Endothelial cell (in vitro differentiated cells): ENCODE data around the gene LYVE1. TPM values are rescaled to one million over a fixed set of nuclear protein-coding genes. Genes with fewer than 3 reads are reported as not detected.

ENCODE experiments used
- DNase-seq: peaks from one replicate; pipeline ENCODE4 v3.0.0; 2021; ENCODE audit warnings: low spot score
- H3K27ac Mint-ChIP-seq: one replicate; pipeline ENCODE4 v1.8.0; 2021; ENCODE audit warnings: mixed read lengths, inconsistent platforms; ENCODE audit not compliant: unreplicated experiment
- H3K27me3 Mint-ChIP-seq: one replicate; pipeline ENCODE4 v1.8.0; 2021; ENCODE audit warnings: mild to moderate bottlenecking, moderate library complexity, mixed read lengths, inconsistent platforms; ENCODE audit not compliant: unreplicated experiment
- H3K36me3 Mint-ChIP-seq: one replicate; pipeline ENCODE4 v1.8.0; 2021; ENCODE audit warnings: mild to moderate bottlenecking, low read depth, mixed read lengths, inconsistent platforms; ENCODE audit not compliant: unreplicated experiment
- H3K4me1 Mint-ChIP-seq: one replicate; pipeline ENCODE4 v1.8.0; 2021; ENCODE audit warnings: mild to moderate bottlenecking, mixed read lengths, inconsistent platforms; ENCODE audit not compliant: unreplicated experiment
- H3K4me3 Mint-ChIP-seq: one replicate; pipeline ENCODE4 v1.8.0; 2021; ENCODE audit warnings: mild to moderate bottlenecking, mixed read lengths, inconsistent platforms; ENCODE audit not compliant: unreplicated experiment
- H3K9me3 Mint-ChIP-seq: one replicate; pipeline ENCODE4 v1.8.0; 2021; ENCODE audit warnings: mixed read lengths, inconsistent platforms; ENCODE audit not compliant: unreplicated experiment
- total RNA-seq: library from RNA; stranded (reverse); fragmentation: NEBNext Ultra II Directional; extraction: Animal tissue kit (Norgen Biotek cat#: 25700); gene quantifications from one replicate; pipeline ENCODE4 v1.2.1, GENCODE V29; 2021; ENCODE audit not compliant: unreplicated experiment
- TF ChIP-seq, protein P1 (sequence below): fragments of 200-600 bp; sonication (generic); IDR thresholded peaks from one replicate; pipeline ENCODE4 v1.5.0; 2021; ENCODE audit warnings: antibody characterized with exemption; ENCODE audit not compliant: unreplicated experiment

LYVE1 gene
- total RNA-seq, 1 donor from 2014 or later: not detected

DNA sequence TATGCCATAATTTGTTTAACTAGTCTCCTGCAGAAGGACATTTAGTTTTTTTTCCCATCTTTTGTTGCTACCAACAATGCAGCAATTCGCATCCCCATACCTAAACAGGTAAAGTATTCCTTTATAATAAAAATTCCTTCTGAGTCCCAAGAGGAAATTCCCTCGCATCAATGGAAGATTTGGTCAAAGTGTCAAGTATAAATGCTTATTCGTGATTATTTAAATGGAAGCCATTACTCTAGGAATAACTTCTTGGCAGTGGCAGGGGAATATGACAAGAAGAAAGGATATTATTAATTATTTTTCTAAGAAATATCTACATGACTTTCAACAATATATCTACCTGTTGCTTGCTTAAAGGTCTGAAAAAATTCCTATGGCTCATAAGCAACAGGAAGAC is 53.0 kb downstream of the LYVE1 start:
- Mint-ChIP-seq H3K9me3 (no peaks in the 10 kb centered on the region), H3K36me3 (no peaks in the 10 kb centered on the region), H3K4me1 (peaks cover 3% of the 10 kb centered on the region), H3K27me3 (no peaks in the 10 kb centered on the region), H3K27ac (no peak overlapping the region), H3K4me3 (no peak overlapping the region)
- TF ChIP-seq, protein P1, sequence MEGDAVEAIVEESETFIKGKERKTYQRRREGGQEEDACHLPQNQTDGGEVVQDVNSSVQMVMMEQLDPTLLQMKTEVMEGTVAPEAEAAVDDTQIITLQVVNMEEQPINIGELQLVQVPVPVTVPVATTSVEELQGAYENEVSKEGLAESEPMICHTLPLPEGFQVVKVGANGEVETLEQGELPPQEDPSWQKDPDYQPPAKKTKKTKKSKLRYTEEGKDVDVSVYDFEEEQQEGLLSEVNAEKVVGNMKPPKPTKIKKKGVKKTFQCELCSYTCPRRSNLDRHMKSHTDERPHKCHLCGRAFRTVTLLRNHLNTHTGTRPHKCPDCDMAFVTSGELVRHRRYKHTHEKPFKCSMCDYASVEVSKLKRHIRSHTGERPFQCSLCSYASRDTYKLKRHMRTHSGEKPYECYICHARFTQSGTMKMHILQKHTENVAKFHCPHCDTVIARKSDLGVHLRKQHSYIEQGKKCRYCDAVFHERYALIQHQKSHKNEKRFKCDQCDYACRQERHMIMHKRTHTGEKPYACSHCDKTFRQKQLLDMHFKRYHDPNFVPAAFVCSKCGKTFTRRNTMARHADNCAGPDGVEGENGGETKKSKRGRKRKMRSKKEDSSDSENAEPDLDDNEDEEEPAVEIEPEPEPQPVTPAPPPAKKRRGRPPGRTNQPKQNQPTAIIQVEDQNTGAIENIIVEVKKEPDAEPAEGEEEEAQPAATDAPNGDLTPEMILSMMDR: no peak
- DNase-seq: no peak

DNA sequence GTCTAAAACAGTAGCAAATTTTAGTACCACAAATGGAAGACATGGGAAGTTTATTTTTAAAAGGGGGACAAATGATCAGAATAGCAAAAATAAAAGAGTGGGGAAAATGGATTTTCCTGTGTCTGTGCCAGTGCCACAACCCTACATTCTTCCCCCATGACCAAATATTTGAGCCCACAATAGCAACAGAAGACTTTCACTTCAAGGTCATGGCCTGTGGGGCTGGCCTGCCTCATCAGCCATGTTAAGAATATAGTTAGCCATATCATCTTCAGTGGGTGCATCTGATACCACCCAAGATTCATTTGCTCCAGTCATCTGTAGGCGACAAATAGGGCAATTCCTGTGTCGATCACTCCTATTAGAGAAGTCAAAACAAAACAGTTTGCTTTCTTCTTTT is 53.8 kb downstream of the LYVE1 start:
- Mint-ChIP-seq H3K4me3 (no peak overlapping the region), H3K27me3 (no peaks in the 10 kb centered on the region), H3K27ac (no peak overlapping the region), H3K4me1 (peaks cover 3% of the 10 kb centered on the region), H3K36me3 (no peaks in the 10 kb centered on the region), H3K9me3 (no peaks in the 10 kb centered on the region)
- DNase-seq: no peak
- TF ChIP-seq, protein P1: no peak

DNA sequence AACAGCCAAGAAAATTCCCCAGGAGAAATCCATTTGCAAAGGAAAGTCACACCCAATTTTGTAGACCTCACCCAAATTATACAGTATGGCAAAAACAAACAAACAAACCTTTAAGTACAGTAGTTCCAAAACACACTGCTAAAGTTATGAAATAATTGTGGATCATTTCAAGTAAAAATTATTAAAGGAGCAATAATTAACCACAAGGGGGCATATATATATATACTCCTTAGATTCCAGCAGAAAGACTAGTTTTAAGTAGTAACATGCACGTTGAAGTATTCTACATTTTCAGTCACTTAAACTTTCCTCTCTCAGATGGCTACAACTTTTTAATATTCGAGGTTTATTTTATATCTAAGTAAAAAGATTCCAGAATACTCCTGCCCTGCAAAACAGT is 54.3 kb downstream of the LYVE1 start:
- Mint-ChIP-seq H3K36me3 (no peaks in the 10 kb centered on the region), H3K4me3 (no peak overlapping the region), H3K27ac (no peak overlapping the region), H3K27me3 (no peaks in the 10 kb centered on the region), H3K4me1 (peaks cover 3% of the 10 kb centered on the region), H3K9me3 (no peaks in the 10 kb centered on the region)
- TF ChIP-seq, protein P1: peak; percentile 57
- no peak for DNase-seq

DNA sequence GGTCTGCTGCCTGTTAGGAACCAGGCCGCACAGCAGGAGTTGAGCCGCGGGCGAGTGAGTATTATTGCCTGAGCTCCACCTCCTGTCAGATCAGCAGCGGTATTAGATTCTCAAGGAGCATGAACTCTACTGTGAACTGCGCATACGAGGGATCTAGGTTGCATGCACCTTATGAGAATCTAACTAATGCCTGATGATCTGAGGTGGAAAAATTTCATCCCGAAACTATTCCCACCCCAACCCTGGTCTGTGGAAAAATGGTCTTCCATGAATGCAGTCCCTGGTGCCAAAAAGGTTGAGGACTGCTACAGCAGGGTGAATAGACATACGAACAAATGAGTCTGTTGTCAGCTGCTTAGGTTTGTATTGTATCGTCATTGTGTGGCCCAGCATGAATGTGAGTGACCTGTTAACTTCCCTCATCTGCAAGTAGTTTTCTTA is 57.3 kb downstream of the LYVE1 start:
- H3K4me3 Mint-ChIP-seq: no peak overlapping the region
- no peak for DNase-seq
- no peaks in the 10 kb centered on the region for H3K9me3 Mint-ChIP-seq
- no peak overlapping the region for H3K27ac Mint-ChIP-seq
- TF ChIP-seq, protein P1: no peak
- H3K4me1 Mint-ChIP-seq: peaks cover 3% of the 10 kb centered on the region
- no peaks in the 10 kb centered on the region for H3K27me3 Mint-ChIP-seq
- no peaks in the 10 kb centered on the region for H3K36me3 Mint-ChIP-seq

Other genes starting within 250 kb of the LYVE1 start
- 23.2 TPM for gene AMPD3, start 113.4 kb downstream of the LYVE1 start, total RNA-seq
- gene RNF141, start 27.5 kb downstream of the LYVE1 start, total RNA-seq: 32.8 TPM
- 8.7 TPM for gene IRAG1, start 125.1 kb upstream of the LYVE1 start, total RNA-seq
- 43.5 TPM for gene CTR9, start 182.6 kb upstream of the LYVE1 start, total RNA-seq
- gene EIF4G2, start 240.3 kb upstream of the LYVE1 start, total RNA-seq: 1,184 TPM